ENCODE results near the gene KIF16B.

DNA sequence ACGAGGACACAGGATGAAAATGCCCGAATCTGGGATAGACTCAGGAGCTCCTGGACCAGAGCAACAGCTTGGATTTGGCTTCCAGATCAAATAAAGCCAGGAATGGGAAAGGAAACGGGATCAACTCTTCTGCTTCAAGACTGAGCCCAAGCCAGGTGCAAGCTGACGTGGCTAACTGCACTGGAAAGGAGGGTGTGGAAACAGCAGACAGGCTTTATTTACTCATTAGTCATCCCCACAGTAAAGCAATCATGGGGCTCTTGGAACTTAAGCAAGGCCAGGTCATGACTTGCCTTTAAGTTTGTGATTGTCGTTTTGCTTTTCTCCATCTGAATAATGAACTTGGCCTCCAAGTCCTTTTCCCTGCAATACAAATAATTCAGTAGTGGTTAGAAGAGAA lies 45.2 kb downstream of the KIF16B start:
- TF ChIP-seq, protein P1, sequence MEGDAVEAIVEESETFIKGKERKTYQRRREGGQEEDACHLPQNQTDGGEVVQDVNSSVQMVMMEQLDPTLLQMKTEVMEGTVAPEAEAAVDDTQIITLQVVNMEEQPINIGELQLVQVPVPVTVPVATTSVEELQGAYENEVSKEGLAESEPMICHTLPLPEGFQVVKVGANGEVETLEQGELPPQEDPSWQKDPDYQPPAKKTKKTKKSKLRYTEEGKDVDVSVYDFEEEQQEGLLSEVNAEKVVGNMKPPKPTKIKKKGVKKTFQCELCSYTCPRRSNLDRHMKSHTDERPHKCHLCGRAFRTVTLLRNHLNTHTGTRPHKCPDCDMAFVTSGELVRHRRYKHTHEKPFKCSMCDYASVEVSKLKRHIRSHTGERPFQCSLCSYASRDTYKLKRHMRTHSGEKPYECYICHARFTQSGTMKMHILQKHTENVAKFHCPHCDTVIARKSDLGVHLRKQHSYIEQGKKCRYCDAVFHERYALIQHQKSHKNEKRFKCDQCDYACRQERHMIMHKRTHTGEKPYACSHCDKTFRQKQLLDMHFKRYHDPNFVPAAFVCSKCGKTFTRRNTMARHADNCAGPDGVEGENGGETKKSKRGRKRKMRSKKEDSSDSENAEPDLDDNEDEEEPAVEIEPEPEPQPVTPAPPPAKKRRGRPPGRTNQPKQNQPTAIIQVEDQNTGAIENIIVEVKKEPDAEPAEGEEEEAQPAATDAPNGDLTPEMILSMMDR (IDR thresholded peaks at IDR 0.05) = no peak
- TF ChIP-seq POLR2A (IDR thresholded peaks at IDR 0.05) = no peak

Data from uterus (tissue), 2 donors.